ENCODE results near the gene PPTC7. TPM values are rescaled to one million over a fixed set of nuclear protein-coding genes. Genes with fewer than 3 reads are reported as not detected.

PPTC7 gene
- total and polyA plus RNA-seq, 2 of the 13 experiments (the other 11 are each of a cell fraction or from before 2014, with no cell fraction given): 4.8 to 12.3 TPM

- TF ChIP-seq DDIT3 (CRISPR knock-in tag; IDR thresholded peaks at IDR 0.05) (no peak), MZF1 (CRISPR knock-in tag; IDR thresholded peaks at IDR 0.05; ENCODE audit: borderline replicate concordance) (no peak), PAF1 (CRISPR knock-in tag; IDR thresholded peaks at IDR 0.05) (no peak), MYNN (CRISPR knock-in tag; IDR thresholded peaks at IDR 0.05; ENCODE audit: low read depth) (no peak), ZNF510 (CRISPR knock-in tag; IDR thresholded peaks at IDR 0.05; ENCODE audit: low read depth) (no peak), RXRB (CRISPR knock-in tag; IDR thresholded peaks at IDR 0.05; ENCODE audit: borderline replicate concordance) (peak; percentile 95), ZNF547 (CRISPR knock-in tag; IDR thresholded peaks at IDR 0.05) (no peak), LBX2 (CRISPR knock-in tag; IDR thresholded peaks at IDR 0.05; ENCODE audit: borderline replicate concordance) (no peak), ZNF503 (CRISPR knock-in tag; IDR thresholded peaks at IDR 0.05) (peak; percentile 68), ZZZ3 (CRISPR knock-in tag; IDR thresholded peaks at IDR 0.05; ENCODE audit: borderline replicate concordance) (no peak), SIX1 (CRISPR knock-in tag; IDR thresholded peaks at IDR 0.05; ENCODE audit: borderline replicate concordance) (peak; percentile 85), RBFOX2 (IDR thresholded peaks at IDR 0.05; ENCODE audit: low read depth, low read length) (no peak), ZBTB37 (CRISPR knock-in tag; IDR thresholded peaks at IDR 0.05) (no peak), ZNF12 (CRISPR knock-in tag; IDR thresholded peaks at IDR 0.05) (no peak), TBX2 (CRISPR knock-in tag; IDR thresholded peaks at IDR 0.05; ENCODE audit: borderline replicate concordance) (no peak), ZNF264 (CRISPR knock-in tag; IDR thresholded peaks at IDR 0.05) (peak; percentile 64; the same call in 1 of the 2 replicates), HOMEZ (CRISPR knock-in tag; IDR thresholded peaks at IDR 0.05; ENCODE audit: low read depth) (0 out of 2 replicates have a peak, but pooled peaks have one; percentile 70), ZFP36L1 (CRISPR knock-in tag; IDR thresholded peaks at IDR 0.05) (no peak), KDM2A (CRISPR knock-in tag; IDR thresholded peaks at IDR 0.05; ENCODE audit: borderline replicate concordance, low read depth) (no peak), MEIS2 (CRISPR knock-in tag; IDR thresholded peaks at IDR 0.05) (no peak), GABPB1 (CRISPR knock-in tag; IDR thresholded peaks at IDR 0.05) (peak; percentile 20; the same call in 1 of the 2 replicates)
Observed at GRCh38 chr12:110575326-110575725, 7.8 kb downstream of the PPTC7 start (continued).
